Measurements from ENCODE around the gene C1QL2. TPM values are rescaled to one million over a fixed set of nuclear protein-coding genes. Genes with fewer than 3 reads are reported as not detected.

C1QL2 gene
- total and polyA plus RNA-seq, 9 donors = not detected

- Histone ChIP-seq H3K9me3 (replicated peaks; ENCODE audit: control insufficient read depth, low read depth, low read length) (no peaks in the 10 kb centered on the region), H3K4me3 (ENCODE audit: low read length) (no peak overlapping the region), H3K36me3 (ENCODE audit: control insufficient read depth, insufficient read depth, low read length) (no peaks in the 10 kb centered on the region), H3K27ac (ENCODE audit: low read length) (no peak overlapping the region), H3K4me1 (ENCODE audit: control insufficient read depth, insufficient read depth, low read length) (peaks cover 6% of the 10 kb centered on the region), H3K27me3 (ENCODE audit: control insufficient read depth, insufficient read depth, low read length) (peaks cover 2% of the 10 kb centered on the region)
- DNase-seq = no peak
- 71% methylated on average over 4 of the region's 7 CpGs for WGBS (ENCODE audit: insufficient coverage)
These were observed 21.4 kb upstream of the C1QL2 start for GRCh38 chr2:119179991-119180390.

- Histone ChIP-seq H3K4me3 (ENCODE audit: low read length) (no peak overlapping the region), H3K36me3 (ENCODE audit: control insufficient read depth, insufficient read depth, low read length) (no peaks in the 10 kb centered on the region), H3K9me3 (replicated peaks; ENCODE audit: control insufficient read depth, low read depth, low read length) (no peaks in the 10 kb centered on the region), H3K4me1 (ENCODE audit: control insufficient read depth, insufficient read depth, low read length) (peaks cover 6% of the 10 kb centered on the region), H3K27me3 (ENCODE audit: control insufficient read depth, insufficient read depth, low read length) (peaks cover 1% of the 10 kb centered on the region), H3K27ac (ENCODE audit: low read length) (no peak overlapping the region)
- DNase-seq = peak; percentile 3
- 38% methylated on average over 1 of the region's 2 CpGs for WGBS (ENCODE audit: insufficient coverage)
These were observed 20.7 kb upstream of the C1QL2 start for GRCh38 chr2:119179202-119179601.

- H3K9me3 ChIP-seq (replicated peaks; ENCODE audit: control insufficient read depth, low read depth, low read length) = no peaks in the 10 kb centered on the region
- no peak overlapping the region for H3K4me3 ChIP-seq (ENCODE audit: low read length)
- no peaks in the 10 kb centered on the region for H3K27me3 ChIP-seq (ENCODE audit: control insufficient read depth, insufficient read depth, low read length)
- 85% methylated on average over 5 of the region's 6 CpGs for WGBS (ENCODE audit: insufficient coverage)
- DNase-seq = no peak
- no peak overlapping the region for H3K27ac ChIP-seq (ENCODE audit: low read length)
- H3K4me1 ChIP-seq (ENCODE audit: control insufficient read depth, insufficient read depth, low read length) = peaks cover 6% of the 10 kb centered on the region
- no peaks in the 10 kb centered on the region for H3K36me3 ChIP-seq (ENCODE audit: control insufficient read depth, insufficient read depth, low read length)
These were observed 20.2 kb upstream of the C1QL2 start for GRCh38 chr2:119178776-119179175.

GRCh38 chr2:119177838-119178190 lies 19.3 kb upstream of the C1QL2 start:
- H3K36me3 ChIP-seq (ENCODE audit: control insufficient read depth, insufficient read depth, low read length) = no peaks in the 10 kb centered on the region
- no peak for DNase-seq
- peaks cover 6% of the 10 kb centered on the region for H3K4me1 ChIP-seq (ENCODE audit: control insufficient read depth, insufficient read depth, low read length)
- H3K27ac ChIP-seq (ENCODE audit: low read length) = no peak overlapping the region
- 22% methylated on average over 1 of the region's 4 CpGs for WGBS (ENCODE audit: insufficient coverage)
- no peaks in the 10 kb centered on the region for H3K27me3 ChIP-seq (ENCODE audit: control insufficient read depth, insufficient read depth, low read length)
- no peak overlapping the region for H3K4me3 ChIP-seq (ENCODE audit: low read length)
- no peaks in the 10 kb centered on the region for H3K9me3 ChIP-seq (replicated peaks; ENCODE audit: control insufficient read depth, low read depth, low read length)

GRCh38 chr2:119177171-119177837 lies 18.8 kb upstream of the C1QL2 start:
- Histone ChIP-seq H3K9me3 (replicated peaks; ENCODE audit: control insufficient read depth, low read depth, low read length) (no peaks in the 10 kb centered on the region), H3K4me1 (ENCODE audit: control insufficient read depth, insufficient read depth, low read length) (peaks cover 6% of the 10 kb centered on the region), H3K27me3 (ENCODE audit: control insufficient read depth, insufficient read depth, low read length) (no peaks in the 10 kb centered on the region), H3K27ac (ENCODE audit: low read length) (no peak overlapping the region), H3K36me3 (ENCODE audit: control insufficient read depth, insufficient read depth, low read length) (no peaks in the 10 kb centered on the region), H3K4me3 (ENCODE audit: low read length) (no peak overlapping the region)
- no peak for DNase-seq
- whole genome bisulfite sequencing (ENCODE audit: insufficient coverage) = 91% methylated on average over 7 of the region's 12 CpGs

- Histone ChIP-seq H3K27me3 (ENCODE audit: control insufficient read depth, insufficient read depth, low read length) (no peaks in the 10 kb centered on the region), H3K4me1 (ENCODE audit: control insufficient read depth, insufficient read depth, low read length) (peaks cover 6% of the 10 kb centered on the region), H3K4me3 (ENCODE audit: low read length) (no peak overlapping the region), H3K27ac (ENCODE audit: low read length) (no peak overlapping the region), H3K9me3 (replicated peaks; ENCODE audit: control insufficient read depth, low read depth, low read length) (no peaks in the 10 kb centered on the region), H3K36me3 (ENCODE audit: control insufficient read depth, insufficient read depth, low read length) (no peaks in the 10 kb centered on the region)
- DNase-seq = no peak
- WGBS (ENCODE audit: insufficient coverage) = 60% methylated on average over 2 of the region's 10 CpGs
These were observed 17.0 kb upstream of the C1QL2 start for GRCh38 chr2:119175517-119175916.

GRCh38 chr2:119174993-119175347 lies 16.4 kb upstream of the C1QL2 start:
- H3K27me3 ChIP-seq (ENCODE audit: control insufficient read depth, insufficient read depth, low read length) = no peaks in the 10 kb centered on the region
- no peaks in the 10 kb centered on the region for H3K9me3 ChIP-seq (replicated peaks; ENCODE audit: control insufficient read depth, low read depth, low read length)
- WGBS (ENCODE audit: insufficient coverage) = 86% methylated on average over 3 of the region's 6 CpGs
- no peaks in the 10 kb centered on the region for H3K36me3 ChIP-seq (ENCODE audit: control insufficient read depth, insufficient read depth, low read length)
- no peak for DNase-seq
- H3K27ac ChIP-seq (ENCODE audit: low read length) = no peak overlapping the region
- no peak overlapping the region for H3K4me3 ChIP-seq (ENCODE audit: low read length)
- peaks cover 6% of the 10 kb centered on the region for H3K4me1 ChIP-seq (ENCODE audit: control insufficient read depth, insufficient read depth, low read length)

- 60% methylated on average over 22 of the region's 22 CpGs for WGBS (ENCODE audit: insufficient coverage)
- no peaks in the 10 kb centered on the region for H3K27me3 ChIP-seq (ENCODE audit: control insufficient read depth, insufficient read depth, low read length)
- no peaks in the 10 kb centered on the region for H3K9me3 ChIP-seq (replicated peaks; ENCODE audit: control insufficient read depth, low read depth, low read length)
- peak; percentile 4 for DNase-seq
- no peaks in the 10 kb centered on the region for H3K36me3 ChIP-seq (ENCODE audit: control insufficient read depth, insufficient read depth, low read length)
- H3K4me1 ChIP-seq (ENCODE audit: control insufficient read depth, insufficient read depth, low read length) = peaks cover 3% of the 10 kb centered on the region
- no peak overlapping the region for H3K4me3 ChIP-seq (ENCODE audit: low read length)
- no peak overlapping the region for H3K27ac ChIP-seq (ENCODE audit: low read length)
These were observed 15.9 kb upstream of the C1QL2 start for GRCh38 chr2:119174216-119174992.

GRCh38 chr2:119173556-119174060 lies 15.1 kb upstream of the C1QL2 start:
- WGBS (ENCODE audit: insufficient coverage) = 95% methylated on average over 2 of the region's 14 CpGs
- no peaks in the 10 kb centered on the region for H3K36me3 ChIP-seq (ENCODE audit: control insufficient read depth, insufficient read depth, low read length)
- H3K4me1 ChIP-seq (ENCODE audit: control insufficient read depth, insufficient read depth, low read length) = no peaks in the 10 kb centered on the region
- no peaks in the 10 kb centered on the region for H3K9me3 ChIP-seq (replicated peaks; ENCODE audit: control insufficient read depth, low read depth, low read length)
- no peak overlapping the region for H3K4me3 ChIP-seq (ENCODE audit: low read length)
- H3K27ac ChIP-seq (ENCODE audit: low read length) = no peak overlapping the region
- H3K27me3 ChIP-seq (ENCODE audit: control insufficient read depth, insufficient read depth, low read length) = no peaks in the 10 kb centered on the region
- DNase-seq = no peak

GRCh38 chr2:119170504-119170903 lies 12.0 kb upstream of the C1QL2 start:
- no peaks in the 10 kb centered on the region for H3K36me3 ChIP-seq (ENCODE audit: control insufficient read depth, insufficient read depth, low read length)
- no peaks in the 10 kb centered on the region for H3K9me3 ChIP-seq (replicated peaks; ENCODE audit: control insufficient read depth, low read depth, low read length)
- H3K4me1 ChIP-seq (ENCODE audit: control insufficient read depth, insufficient read depth, low read length) = no peaks in the 10 kb centered on the region
- DNase-seq = no peak
- WGBS (ENCODE audit: insufficient coverage) = 65% methylated on average over 15 of the region's 16 CpGs
- no peak overlapping the region for H3K27ac ChIP-seq (ENCODE audit: low read length)
- H3K4me3 ChIP-seq (ENCODE audit: low read length) = no peak overlapping the region
- peaks cover 3% of the 10 kb centered on the region for H3K27me3 ChIP-seq (ENCODE audit: control insufficient read depth, insufficient read depth, low read length)
